Fibroblast of skin of right biceps (primary cell): ENCODE results near the gene GMDS.

Experiments used
- DNase-seq: peaks from one replicate; pipeline ENCODE4 v3.0.0-alpha.2; 2013

GMDS gene

GRCh38 chr6:1786455-1787453 lies 458.7 kb downstream of the GMDS start:
- DNase-seq = peak; percentile 38

DNA sequence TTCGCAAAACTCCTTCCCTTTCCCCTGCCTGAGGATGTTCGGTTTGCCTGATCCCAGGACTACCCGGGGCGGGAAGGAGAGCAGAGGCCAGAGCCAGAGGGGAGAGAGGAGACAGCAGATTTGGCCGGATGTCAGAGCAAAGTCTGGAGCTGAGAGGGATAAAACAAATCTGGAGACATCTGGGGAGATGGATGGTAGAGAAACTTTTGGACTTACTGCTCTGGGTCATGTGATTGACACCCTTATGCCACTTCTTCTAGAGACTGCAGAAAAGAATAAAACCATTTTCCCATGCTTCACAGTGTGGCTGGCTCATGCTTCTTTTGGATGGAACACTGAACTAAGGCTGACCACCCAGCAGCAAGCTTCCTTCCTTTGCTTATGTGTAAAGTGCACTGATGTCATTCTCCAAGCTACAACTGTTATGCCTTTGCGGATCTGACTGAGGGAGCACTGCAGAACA lies 461.0 kb downstream of the GMDS start:
- no peak for DNase-seq

DNA sequence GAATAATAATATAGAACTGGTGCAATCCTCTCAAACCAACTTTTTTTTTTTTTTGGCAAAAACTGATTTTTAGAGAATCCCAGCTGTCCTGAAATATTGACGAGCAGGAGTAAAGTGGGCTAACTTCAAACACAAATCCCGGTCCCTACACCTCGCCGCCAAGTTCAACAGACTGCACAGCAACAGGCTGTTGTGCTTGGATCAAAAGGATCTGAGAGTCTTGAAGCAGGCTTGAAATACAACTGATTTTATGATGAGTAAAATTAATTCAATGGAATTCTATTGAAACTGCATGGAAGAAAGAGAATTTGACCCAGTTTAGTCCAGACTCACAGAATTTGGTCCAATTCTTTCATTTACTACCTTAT lies 463.6 kb downstream of the GMDS start:
- DNase-seq = no peak

GRCh38 chr6:1781152-1781816 lies 464.1 kb downstream of the GMDS start:
- DNase-seq = peak; percentile 35

- DNase-seq = no peak
Measured at GRCh38 chr6:1780251-1780867, 465.0 kb downstream of the GMDS start.

- DNase-seq = no peak
Measured at GRCh38 chr6:1778686-1779235, 466.6 kb downstream of the GMDS start.

DNA sequence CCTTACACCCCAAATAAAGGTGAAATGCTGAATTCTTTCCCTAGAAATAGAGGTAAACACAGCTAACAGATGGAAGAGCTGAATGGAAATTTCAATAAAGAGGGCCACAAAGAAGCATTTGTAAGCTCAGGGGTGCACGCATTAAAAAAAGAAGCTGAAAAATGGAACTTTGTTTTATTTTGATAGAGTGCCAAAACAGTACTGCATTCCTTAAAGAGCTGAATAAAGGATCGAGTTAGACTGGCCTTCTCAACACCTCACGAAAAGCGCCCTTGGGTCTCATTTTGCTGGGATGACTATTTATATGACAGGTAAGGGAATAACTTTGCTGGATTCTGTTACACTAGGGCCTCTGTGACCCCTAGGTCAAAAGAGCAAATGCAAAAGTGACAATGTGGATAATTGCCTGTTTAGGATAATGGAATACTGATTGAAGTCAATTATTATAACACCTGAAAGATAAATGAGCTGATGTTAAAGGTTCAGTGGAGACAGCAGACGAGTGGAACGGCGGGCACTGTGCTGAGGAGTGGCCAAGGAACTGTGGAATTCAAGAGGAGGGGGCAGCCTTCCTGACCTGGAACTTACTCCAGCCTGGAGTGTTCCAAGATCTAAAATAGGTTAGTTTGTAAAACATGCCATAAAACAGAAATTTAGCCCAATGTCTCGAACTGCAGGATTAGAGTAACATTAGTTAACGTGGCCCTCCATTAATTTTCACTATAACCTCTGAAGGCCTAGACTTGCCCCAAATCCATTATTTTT lies 467.3 kb downstream of the GMDS start:
- DNase-seq = no peak

- no peak for DNase-seq
Measured at GRCh38 chr6:1775441-1775840, 470.0 kb downstream of the GMDS start.

DNA sequence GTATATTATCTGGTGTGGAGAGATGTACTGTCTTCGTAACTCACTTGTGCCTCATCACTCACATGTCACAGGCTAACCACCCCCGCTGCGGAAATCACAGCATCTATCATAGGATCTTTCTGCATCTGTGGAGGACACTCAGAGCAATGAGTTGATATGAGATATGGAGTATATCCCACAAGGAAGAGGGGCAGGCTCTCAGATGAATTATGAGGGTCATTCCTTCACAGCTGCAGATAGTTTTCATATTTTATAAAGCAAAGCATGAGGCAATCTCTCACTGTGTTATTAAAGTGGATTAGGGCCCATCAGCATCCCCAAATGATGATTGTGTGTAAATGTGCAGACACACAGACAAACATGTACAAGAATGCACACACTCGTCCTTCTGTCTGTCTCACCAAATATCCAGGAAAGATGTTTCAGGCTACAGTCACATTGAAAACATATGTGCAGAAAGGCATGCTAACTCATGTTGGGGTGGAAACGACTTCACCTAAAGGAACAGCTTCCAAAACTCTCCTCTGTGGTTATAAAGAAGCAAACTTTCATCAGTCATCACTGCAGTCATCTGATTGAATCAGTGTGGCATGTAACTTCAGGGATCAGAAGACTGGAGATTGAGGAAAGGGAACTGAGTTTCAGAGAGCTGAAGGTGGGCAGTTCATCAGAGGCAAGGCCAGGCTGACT lies 471.0 kb downstream of the GMDS start:
- peak; percentile 82 for DNase-seq

DNA sequence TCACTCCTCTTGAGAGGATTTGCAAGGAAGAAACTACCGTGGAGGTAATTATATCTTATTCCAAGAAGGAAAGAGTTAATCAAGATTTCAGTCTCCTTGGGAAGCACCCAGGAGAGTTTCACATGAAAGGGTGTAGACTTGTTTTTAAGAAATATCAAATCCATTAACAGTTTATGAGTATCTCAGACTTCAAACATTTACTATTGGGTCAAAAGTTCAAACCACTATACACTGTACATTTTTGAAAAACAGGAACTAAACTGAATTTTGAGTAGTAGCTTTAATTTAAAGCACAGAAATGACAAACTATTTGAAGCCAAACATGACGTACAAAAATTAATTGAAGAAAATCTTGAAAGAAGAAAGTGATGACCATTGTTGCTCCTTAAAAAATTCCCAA lies 471.7 kb downstream of the GMDS start:
- no peak for DNase-seq

GRCh38 chr6:1770968-1771723 lies 474.3 kb downstream of the GMDS start:
- DNase-seq = peak; percentile 72

- DNase-seq = peak; percentile 63
Measured at GRCh38 chr6:1770435-1770843, 475.0 kb downstream of the GMDS start.

GRCh38 chr6:1767481-1768246 lies 477.7 kb downstream of the GMDS start:
- DNase-seq = peak; percentile 79

GRCh38 chr6:1766654-1767053 lies 478.8 kb downstream of the GMDS start:
- no peak for DNase-seq

GRCh38 chr6:1765160-1765903 lies 480.1 kb downstream of the GMDS start:
- DNase-seq = no peak

GRCh38 chr6:1764397-1764987 lies 480.9 kb downstream of the GMDS start:
- no peak for DNase-seq

- no peak for DNase-seq
Measured at GRCh38 chr6:1763404-1763803, 482.0 kb downstream of the GMDS start.

GRCh38 chr6:1762203-1762602 lies 483.2 kb downstream of the GMDS start:
- DNase-seq = no peak

DNA sequence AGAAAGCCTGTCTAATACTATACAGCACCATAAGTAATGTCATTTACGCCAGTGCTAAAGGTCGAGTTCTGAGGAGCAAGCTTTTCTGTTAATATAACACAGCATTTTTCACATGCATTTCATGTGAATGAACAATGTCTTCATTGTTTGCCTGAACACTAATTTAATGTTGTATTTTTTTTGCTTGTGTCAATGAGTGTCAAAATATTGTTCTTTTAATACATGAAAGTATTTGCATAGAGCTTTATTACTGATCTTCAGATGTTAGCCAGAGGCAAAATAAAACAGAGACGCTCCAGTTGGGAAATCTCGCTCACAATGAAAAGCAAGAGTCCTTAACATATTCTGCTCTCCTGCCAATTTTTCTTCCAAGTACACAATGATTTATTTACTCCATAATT lies 483.9 kb downstream of the GMDS start:
- DNase-seq = no peak
